Smooth muscle cell (in vitro differentiated cells): ENCODE data around the gene COL26A1. TPM values are rescaled to one million over a fixed set of nuclear protein-coding genes. Genes with fewer than 3 reads are reported as not detected.

Experiments used
- DNase-seq: peaks from one replicate; lab custom pipeline; 2025; ENCODE audit not compliant: unreplicated experiment; lab: John Stamatoyannopoulos, UW
- H2AFZ ChIP-seq: fragments of 200-600 bp; sonication (generic); 2 replicates; pipeline ENCODE4 v1.6.0; 2016; ENCODE audit warnings: antibody characterized with exemption, low read depth, mild to moderate bottlenecking
- H3F3A ChIP-seq: fragments of 200-600 bp; sonication (generic); 2 replicates; pipeline ENCODE4 v1.6.0; 2017; ENCODE audit warnings: antibody characterized with exemption, low read depth
- H3K27ac ChIP-seq: fragments of 200-600 bp; sonication (generic); 2 replicates; pipeline ENCODE4 v1.5.1; 2016; ENCODE audit warnings: low read depth, mild to moderate bottlenecking
- H3K27me3 ChIP-seq: fragments of 200-600 bp; sonication (generic); 2 replicates; pipeline ENCODE4 v1.6.1; 2016; ENCODE audit warnings: low read depth, mild to moderate bottlenecking
- H3K36me3 ChIP-seq: fragments of 200-600 bp; sonication (generic); 2 replicates; pipeline ENCODE4 v1.5.1; 2016; ENCODE audit warnings: low read depth
- H3K4me1 ChIP-seq: fragments of 200-600 bp; sonication (generic); 2 replicates; pipeline ENCODE4 v1.5.1; 2016; ENCODE audit warnings: low read depth
- H3K4me2 ChIP-seq: fragments of 200-600 bp; sonication (generic); 2 replicates; pipeline ENCODE4 v1.6.0; 2016; ENCODE audit warnings: mild to moderate bottlenecking
- H3K4me3 ChIP-seq: fragments of 200-600 bp; sonication (generic); 2 replicates; pipeline ENCODE4 v1.5.1; 2016; ENCODE audit warnings: mild to moderate bottlenecking
- H3K79me2 ChIP-seq: fragments of 200-600 bp; sonication (generic); 2 replicates; pipeline ENCODE4 v1.6.0; 2016; ENCODE audit warnings: low read depth, mild to moderate bottlenecking
- H3K9ac ChIP-seq: fragments of 200-600 bp; sonication (generic); 2 replicates; pipeline ENCODE4 v1.6.0; 2016; ENCODE audit warnings: low read depth
- H3K9me3 ChIP-seq: fragments of 200-600 bp; sonication (generic); replicated peaks from 2 replicates; pipeline ENCODE4 v1.5.1; 2016; ENCODE audit warnings: low read depth
- H4K20me1 ChIP-seq: fragments of 200-600 bp; sonication (generic); 2 replicates; pipeline ENCODE4 v1.6.0; 2016; ENCODE audit warnings: low read depth
- CTCF ChIP-seq: fragments of 200-600 bp; sonication (generic); IDR thresholded peaks from 2 replicates; pipeline ENCODE4 v1.5.1; 2017; ENCODE audit warnings: borderline replicate concordance, mild to moderate bottlenecking, antibody characterized with exemption; ENCODE audit not compliant: insufficient read depth, poor library complexity, severe bottlenecking
- WGBS: methylation state at CpG from one replicate; pipeline ENCODE4 v1.1.7; 2016; ENCODE audit warnings: low lambda C conversion rate; 5-methylcytosine and 5-hydroxymethylcytosine counted together
- polyA plus RNA-seq: library from polyadenylated mRNA; unstranded; fragments of >200 nt; fragmentation: Nextera tagmentation; extraction: Ambion mirVana; gene quantifications from 2 replicates; pipeline ENCODE4 v1.2.1, GENCODE V29; 2016
- total RNA-seq: library from RNA; depleted of rRNA; stranded (reverse); fragments of >200 nt; gene quantifications from 2 replicates; pipeline ENCODE4 v1.2.3, GENCODE V29; 2014

COL26A1 gene
- total and polyA plus RNA-seq, 2 experiments from 2014 or later: 4.9 to 13.2 TPM

GRCh38 chr7:101401390-101402080 is 38.9 kb downstream of the COL26A1 start:
- WGBS: 40% methylated on average over 7 of the region's 7 CpGs
- Histone ChIP-seq H3K9ac (no peak overlapping the region), H3K27me3 (no peaks in the 10 kb centered on the region)

GRCh38 chr7:101402081-101402779 is 39.6 kb downstream of the COL26A1 start:
- H4K20me1 ChIP-seq: no peaks in the 10 kb centered on the region
- no peak for DNase-seq
- H3K79me2 ChIP-seq: no peaks in the 10 kb centered on the region
- no peaks in the 10 kb centered on the region for H3K36me3 ChIP-seq
- H2AFZ ChIP-seq: no peak overlapping the region
- no peak overlapping the region for H3K9ac ChIP-seq
- peak overlapping the region; percentile 74 for H3K4me2 ChIP-seq
- peaks cover 4% of the 10 kb centered on the region for H3K4me1 ChIP-seq
- H3K27me3 ChIP-seq: no peaks in the 10 kb centered on the region
- no peaks in the 10 kb centered on the region for H3F3A ChIP-seq
- no peak overlapping the region for H3K4me3 ChIP-seq
- WGBS: 16% methylated on average over 12 of the region's 12 CpGs
- TF ChIP-seq CTCF: no peak
- no peaks in the 10 kb centered on the region for H3K9me3 ChIP-seq
- H3K27ac ChIP-seq: no peak overlapping the region

More at GRCh38 chr7:101401390-101402080, 38.9 kb downstream of the COL26A1 start:
- no peak for TF ChIP-seq CTCF
- H3K36me3 ChIP-seq: no peaks in the 10 kb centered on the region
- no peak overlapping the region for H2AFZ ChIP-seq
- H3K79me2 ChIP-seq: no peaks in the 10 kb centered on the region
- no peak for DNase-seq
- no peaks in the 10 kb centered on the region for H3F3A ChIP-seq
- H3K4me1 ChIP-seq: peaks cover 4% of the 10 kb centered on the region
- H3K4me3 ChIP-seq: no peak overlapping the region
- H3K27ac ChIP-seq: no peak overlapping the region
- no peaks in the 10 kb centered on the region for H3K9me3 ChIP-seq
- H3K4me2 ChIP-seq: peak overlapping the region; percentile 74
- H4K20me1 ChIP-seq: no peaks in the 10 kb centered on the region

GRCh38 chr7:101402835-101403234 is 40.2 kb downstream of the COL26A1 start:
- 88% methylated on average over 5 of the region's 6 CpGs for WGBS
- no peak for TF ChIP-seq CTCF

More at GRCh38 chr7:101402835-101403234, 40.2 kb downstream of the COL26A1 start:
- Histone ChIP-seq H3K9ac (no peak overlapping the region), H3K36me3 (no peaks in the 10 kb centered on the region), H3K27me3 (no peaks in the 10 kb centered on the region), H3K4me3 (no peak overlapping the region), H3K4me1 (peaks cover 4% of the 10 kb centered on the region), H3K4me2 (no peak overlapping the region), H4K20me1 (no peaks in the 10 kb centered on the region), H3K27ac (no peak overlapping the region), H3K79me2 (no peaks in the 10 kb centered on the region), H3F3A (no peaks in the 10 kb centered on the region), H3K9me3 (no peaks in the 10 kb centered on the region), H2AFZ (no peak overlapping the region)
- DNase-seq: no peak
